Caki2 (cell line): ENCODE data around the gene SNRNP25. TPM values are rescaled to one million over a fixed set of nuclear protein-coding genes. Genes with fewer than 3 reads are reported as not detected.

ENCODE experiments used
- DNase-seq: peaks from one replicate; pipeline ENCODE4 v3.0.0-alpha.2; 2015; ENCODE audit warnings: low read depth
- in situ Hi-C: cut with HindIII; loops from 2 replicates; pipeline ENCODE4 v1.10.0; 2016; ENCODE audit warnings: low sequenced_read_pairs, low pct_unique_long_range_greater_than_20kb, mixed read lengths
- total RNA-seq: library from RNA; depleted of rRNA; stranded (reverse); fragments of >200 nt; shearing (Covaris generic); gene quantifications from 2 replicates; pipeline ENCODE4 v1.2.3, GENCODE V29; 2014; ENCODE audit warnings: low replicate concordance

SNRNP25 gene
- total RNA-seq, 1 experiment from 2014 or later = 83.6 TPM

DNA sequence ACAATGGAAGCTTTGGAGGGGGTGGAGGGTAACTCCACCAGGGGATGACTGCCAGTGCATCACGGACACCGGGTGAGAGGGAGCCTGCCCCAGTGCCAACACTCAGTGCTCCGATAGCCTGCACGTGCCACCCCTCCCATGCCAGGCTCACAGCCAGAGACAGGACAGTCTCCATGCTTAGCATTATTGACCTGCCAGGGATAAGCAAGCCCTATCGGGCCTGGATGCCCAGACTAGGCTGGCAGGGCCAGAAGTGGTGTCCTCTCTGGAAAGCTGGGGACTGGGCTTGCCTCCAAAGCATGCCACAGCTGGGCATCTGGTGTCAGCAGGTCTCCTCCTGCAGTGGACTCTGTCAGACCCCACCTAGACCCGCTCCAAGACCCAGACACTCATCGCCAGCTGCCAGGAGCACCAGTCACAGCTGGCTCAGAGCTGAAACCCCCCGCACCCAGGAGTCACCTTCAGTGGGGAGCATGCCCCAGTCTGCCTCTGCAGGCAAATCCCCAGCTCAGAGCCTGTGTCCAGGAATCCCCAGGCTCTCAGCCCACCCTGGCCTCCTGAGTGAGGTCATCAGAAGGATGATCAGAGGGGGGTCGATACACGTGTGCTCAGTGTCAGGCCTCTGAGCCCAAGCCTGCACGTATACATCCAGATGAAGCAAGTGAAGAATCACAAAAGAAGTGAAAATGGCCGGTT, 20.6 kb downstream of the SNRNP25 start:
- in situ Hi-C loops = no loop called here
- no peak for DNase-seq

DNA sequence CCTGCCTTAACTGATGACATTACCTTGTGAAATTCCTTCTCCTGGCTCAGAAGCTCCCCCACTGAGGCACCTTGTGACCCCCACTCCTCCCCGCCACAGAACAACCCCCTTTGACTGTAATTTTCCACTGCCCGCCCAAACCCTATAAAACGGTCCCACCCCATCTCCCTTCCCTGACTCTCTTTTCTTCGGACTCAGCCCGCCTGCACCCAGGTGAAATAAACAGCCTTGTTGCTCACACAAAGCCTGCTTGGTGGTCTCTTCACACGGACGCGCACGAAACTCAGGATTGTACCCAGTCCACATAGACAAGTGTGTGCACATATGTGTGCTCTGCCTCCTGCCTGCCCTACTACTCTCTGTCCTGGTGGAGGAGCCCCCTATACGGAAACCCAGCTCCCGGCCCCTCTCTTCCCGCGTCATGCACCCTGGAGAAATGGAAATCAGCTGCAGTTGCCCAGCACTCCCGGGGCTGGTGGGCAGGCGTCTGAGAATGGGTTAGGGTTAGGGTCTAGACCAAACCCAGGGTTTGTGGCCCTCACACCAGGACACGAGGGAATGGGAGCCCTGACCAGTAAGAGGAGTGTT, 21.2 kb downstream of the SNRNP25 start:
- in situ Hi-C loops = no loop called here
- DNase-seq = no peak

DNA sequence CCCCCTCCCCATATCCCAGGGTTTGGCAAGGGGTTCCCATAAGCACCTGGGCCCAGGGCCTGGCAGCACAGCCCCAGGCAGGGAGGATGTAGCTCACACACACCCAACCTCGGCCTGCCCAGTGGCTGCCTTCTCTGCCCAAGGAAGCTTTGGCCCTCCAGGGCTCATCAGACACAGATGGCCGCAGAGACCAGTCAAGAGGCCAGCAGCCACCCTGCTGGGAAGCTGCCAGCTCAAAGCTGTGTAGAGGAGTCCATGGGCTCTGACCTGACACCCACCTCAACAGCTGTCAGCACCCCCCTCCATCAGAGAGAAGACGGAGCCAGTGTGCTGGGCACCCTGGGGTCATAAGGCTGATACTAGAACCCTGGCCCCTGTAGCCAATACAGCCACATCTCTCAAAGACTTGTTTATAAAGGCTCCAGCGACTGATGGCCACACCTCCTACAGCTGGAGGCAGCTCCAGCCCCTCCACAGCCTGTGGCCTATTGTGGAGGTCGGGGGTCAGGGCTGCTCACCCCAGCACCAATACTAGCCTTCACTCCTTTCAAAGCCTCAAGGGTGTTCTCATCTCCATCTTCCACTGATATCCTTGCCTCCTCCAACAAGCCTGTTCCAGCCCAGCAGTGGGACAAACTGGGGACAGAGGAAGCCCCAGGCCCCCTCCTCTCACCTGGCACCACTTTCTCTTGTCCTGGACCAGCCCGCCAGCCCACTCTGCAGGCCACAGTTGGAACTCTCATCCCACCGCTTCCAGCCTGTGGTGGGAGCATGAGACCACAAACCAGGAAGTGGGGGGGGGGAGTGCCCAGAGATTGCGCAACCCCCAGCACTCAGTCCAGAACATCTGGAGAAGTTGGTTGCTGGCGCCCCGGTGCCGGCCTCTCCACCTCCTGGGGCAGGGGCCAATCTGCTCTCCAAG, 22.2 kb downstream of the SNRNP25 start:
- peak; percentile 35 for DNase-seq
- in situ Hi-C loops = no loop called here

DNA sequence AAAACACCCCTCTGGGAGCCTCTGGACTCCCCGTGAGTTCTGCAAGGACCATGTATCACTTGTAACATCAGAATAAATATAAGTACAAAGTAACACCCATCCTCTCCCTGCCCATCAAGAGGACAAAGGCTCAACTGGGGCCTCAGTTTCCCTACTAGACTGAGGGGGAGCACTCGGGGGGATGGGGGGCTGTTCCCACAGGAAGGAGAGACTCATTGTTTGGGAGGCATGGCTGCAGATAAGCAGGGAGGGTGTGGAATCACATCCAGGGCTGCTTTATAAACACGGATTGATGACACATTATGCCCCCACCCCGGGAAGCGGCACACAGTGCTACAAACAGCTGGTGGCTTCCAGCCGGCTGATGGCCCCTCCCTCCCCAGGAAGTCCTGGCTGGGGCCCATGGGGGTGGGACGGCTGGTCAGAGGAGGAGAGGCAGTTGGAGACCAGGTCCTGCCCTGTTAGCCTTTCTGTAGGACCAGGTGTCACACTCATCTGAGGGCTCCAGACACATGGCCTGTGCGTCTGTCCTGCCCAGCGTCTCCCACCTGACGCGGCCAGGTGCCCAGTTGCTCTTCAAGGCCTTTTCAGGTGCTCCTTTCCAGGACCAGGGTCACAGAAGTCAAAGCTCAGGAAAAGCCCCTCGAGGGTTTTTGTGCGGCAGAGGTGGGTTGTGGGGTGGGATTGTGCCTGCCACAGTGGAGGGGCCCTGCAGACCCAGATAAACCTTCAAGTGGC, 23.1 kb downstream of the SNRNP25 start:
- in situ Hi-C loops = no loop called here
- peak; percentile 75 for DNase-seq

DNA sequence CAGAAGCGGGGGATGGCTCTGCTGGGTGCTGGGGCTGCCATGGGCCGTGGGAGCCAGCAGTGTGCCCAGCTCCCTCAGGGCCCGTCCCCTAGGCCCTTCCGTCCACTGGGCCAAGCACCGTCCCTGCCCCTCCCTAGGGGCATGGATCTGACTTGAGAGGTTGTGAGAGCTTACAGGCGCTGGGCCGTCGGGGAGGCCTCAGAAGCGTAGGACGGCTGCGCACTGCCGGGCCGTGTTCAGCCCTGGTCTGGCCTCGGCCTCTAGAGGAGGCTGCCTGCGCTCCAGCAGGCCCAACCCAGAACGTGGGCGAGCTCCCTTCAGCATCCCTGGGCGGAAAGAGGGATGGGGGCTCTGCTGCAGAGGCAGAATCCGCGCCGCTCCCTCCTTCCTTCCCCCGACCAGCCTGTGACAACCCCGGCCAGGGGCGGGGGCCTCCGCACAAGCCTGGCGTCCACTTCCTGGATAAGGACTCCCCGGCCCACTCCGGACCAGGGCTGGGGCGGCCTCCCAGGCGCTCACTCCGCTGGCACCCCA, 23.7 kb downstream of the SNRNP25 start:
- in situ Hi-C loops = no loop called here
- peak; percentile 75 for DNase-seq

DNA sequence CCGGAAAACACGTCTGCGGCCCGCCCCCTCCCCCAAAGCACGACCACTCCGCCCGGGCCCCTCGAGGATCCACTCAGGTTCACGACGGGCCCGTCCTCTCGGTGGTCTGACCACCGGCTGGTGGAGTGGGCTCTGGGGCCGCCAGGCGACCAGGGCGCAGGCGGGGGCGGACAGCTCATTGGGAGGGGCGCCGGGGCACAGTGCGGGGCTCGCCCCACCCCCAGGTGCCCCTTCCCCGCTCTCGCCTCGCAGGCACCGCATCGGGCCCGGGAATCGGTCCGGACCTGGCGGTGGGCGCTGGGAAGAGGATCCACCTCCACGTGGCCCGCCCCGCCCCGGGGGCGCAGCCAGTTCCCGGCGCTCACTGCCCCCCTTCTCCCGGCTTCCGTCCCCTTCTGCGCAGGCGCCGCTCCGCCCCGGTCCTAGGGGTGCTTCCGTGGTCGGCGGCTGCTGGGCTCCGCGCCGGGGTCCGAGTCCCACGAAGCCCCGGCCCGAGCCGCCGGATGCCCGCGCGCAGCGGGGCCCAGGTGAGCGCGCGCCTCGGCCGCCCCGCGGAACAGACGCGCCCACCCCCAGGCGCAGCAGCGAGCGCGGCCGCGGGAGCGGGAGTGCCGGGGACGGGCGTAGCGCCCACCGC, 24.3 kb downstream of the SNRNP25 start, which contains the start of gene MPG:
Gene MPG, plus strand, starts transcription at position 419 of the 637 bp plus-strand sequence. Its CDS starts 85 bp downstream, at position 504.
- in situ Hi-C loops = no loop called here
- peak; percentile 72 for DNase-seq

DNA sequence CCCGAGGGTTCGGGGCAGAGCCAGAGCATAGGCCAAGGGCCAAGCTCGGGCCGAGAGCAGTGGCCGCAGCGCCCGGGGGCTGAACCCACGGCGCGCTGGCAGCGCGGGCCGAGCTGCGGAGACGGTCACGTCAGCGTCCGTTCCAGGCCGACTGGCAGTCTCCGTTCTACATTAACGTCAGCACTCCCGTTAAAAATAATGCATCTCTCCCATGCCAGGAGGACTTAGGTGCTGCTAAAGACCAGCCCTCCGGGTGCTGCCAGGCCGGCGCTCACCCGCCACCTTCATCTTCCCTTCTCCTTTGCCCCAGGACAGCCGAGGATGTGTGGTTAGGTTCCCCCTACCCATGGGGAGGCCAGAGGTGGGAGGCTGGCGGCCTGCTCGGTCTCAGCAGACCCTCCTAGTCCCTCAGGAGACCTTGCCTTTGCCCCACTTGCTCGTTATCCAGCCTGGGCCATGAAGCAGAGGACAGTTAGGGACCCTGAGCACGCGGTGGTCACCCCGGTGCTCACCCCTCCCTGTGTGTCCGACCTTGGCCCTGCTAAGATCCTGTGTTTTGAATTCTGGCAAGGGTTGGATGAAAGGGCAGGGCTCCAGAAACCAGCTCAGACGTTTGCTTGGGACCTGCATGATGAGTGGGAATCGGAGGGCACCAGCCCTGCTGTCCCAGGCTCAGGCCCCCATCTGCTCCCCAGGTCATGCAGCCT, 25.0 kb downstream of the SNRNP25 start:
- DNase-seq = no peak
- in situ Hi-C loops = no loop called here

DNA sequence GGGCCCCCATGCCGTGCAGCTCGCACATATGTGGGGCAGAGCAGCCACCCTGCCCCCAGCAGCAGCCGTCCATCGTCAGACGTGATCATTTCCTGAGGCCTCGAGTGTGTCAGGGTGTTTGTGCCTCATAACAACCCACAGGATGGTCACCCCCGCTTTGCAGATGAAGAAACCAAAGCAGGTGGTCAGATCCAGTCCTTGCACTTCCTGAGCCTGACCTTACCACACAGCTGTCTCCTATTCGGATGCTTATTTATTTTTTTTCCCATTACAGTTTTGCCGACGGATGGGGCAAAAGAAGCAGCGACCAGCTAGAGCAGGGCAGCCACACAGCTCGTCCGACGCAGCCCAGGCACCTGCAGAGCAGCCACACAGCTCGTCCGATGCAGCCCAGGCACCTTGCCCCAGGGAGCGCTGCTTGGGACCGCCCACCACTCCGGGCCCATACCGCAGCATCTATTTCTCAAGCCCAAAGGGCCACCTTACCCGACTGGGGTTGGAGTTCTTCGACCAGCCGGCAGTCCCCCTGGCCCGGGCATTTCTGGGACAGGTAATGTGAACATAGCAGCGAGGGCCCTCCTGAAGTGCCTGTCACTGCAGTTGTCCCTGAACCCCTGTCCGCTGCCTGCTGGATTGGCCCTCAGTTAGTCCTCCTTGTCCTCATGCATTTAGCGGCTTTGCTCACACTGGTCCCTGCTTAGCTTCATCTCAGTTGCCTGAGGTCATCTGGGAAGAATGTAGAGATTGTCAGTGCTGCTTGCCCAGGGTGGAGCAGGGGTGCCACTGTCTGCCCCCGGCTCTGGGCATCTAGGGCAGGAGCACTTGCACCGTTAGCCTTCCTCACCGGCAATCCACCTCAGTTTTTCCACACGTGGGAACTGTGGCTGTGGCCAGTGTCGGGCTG, 25.8 kb downstream of the SNRNP25 start:
- in situ Hi-C loops = no loop called here
- no peak for DNase-seq

DNA sequence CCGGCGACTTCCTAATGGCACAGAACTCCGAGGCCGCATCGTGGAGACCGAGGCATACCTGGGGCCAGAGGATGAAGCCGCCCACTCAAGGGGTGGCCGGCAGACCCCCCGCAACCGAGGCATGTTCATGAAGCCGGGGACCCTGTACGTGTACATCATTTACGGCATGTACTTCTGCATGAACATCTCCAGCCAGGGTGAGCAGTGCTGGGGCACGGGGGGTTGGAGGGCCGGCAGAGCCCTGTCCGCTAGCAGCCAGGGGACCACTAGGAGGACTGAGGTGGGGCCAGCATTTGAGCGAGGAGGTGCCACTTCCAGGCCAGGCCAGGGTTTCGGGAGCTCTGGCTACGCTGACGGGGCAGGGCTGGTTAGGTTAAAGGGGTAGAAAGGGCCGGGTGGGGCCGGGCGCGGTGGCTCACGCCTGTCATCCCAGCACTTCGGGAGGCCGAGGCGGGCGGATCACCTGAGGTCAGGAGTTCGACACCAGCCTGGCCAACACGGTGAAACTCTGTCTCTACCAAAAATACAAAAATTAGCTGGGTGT, 29.5 kb downstream of the SNRNP25 start:
- in situ Hi-C loops = no loop called here
- DNase-seq = no peak

DNA sequence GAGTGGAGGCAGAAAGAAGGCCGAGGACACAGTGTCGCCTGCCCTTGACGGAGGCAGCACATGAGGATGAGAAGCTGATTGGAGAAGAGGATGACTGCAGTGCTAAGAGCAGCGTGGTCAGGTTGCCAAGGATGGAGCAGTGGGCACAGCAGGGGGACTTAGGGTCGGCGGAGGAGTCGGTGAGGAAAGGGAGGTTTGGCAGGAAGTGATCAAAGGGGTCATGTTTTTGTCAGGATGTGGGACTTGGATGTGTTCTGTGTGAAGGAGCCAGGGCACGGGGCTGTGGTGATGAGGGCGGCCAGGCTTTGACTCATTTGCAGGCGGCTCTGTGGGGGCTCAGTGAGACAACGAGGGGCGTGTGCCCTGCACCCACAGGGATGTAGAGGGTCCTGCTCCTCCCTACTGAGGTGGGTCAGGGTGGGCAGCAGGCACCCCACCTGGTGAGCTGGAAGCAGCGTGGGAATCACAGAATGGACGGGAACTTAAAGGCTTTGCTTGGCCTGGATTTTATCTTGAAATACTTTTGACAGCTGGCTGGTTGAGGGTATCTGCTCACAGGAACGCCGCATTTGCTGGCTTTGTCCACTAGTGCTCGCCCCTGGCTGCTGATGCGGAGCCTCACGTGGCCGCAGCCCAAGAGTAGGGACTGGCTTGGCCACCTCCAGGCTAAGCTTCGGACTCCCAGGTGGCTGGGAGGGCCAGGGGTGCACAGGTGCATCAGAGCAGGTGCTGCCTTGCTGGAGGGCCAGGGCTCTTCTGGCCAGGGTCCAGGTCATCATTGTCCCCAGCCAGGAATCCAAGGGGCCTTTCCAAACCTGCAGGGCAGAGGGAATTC, 30.4 kb downstream of the SNRNP25 start:
- no peak for DNase-seq
- in situ Hi-C loops = no loop called here

DNA sequence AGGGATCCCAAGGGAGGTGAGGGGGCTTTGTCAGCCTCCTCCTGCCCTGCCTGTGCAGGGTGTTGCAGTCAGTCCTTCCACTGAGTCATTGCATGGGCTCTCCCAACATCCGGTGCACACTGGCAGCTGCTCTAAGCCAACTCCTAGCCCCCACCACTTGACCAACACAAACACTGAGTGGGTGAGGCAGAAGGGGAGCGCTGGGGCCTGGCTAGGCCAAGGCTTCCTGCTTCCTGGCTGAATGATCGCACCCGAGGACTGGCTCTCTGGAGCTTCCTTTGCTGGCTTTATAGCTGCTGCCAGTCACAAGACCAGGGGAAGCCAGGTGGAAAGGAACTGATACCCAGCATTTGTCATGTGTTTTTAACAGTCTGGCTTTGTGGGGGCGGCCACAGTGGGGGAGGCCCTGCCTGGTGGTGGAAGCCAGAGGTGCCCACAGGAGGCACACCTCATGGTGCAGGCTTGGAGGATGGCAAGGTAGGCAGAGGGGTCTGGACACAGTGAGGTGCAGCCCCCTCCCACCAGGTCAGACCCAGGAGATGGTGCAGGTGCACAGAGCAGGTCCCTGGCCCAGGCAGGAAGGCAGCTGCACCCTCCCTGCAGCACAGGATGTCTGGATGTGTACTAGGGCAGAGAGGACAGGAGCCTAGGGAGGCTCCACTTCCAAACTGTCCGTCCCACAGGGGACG, 31.2 kb downstream of the SNRNP25 start:
- DNase-seq = peak; percentile 96
- in situ Hi-C loops = no loop called here

DNA sequence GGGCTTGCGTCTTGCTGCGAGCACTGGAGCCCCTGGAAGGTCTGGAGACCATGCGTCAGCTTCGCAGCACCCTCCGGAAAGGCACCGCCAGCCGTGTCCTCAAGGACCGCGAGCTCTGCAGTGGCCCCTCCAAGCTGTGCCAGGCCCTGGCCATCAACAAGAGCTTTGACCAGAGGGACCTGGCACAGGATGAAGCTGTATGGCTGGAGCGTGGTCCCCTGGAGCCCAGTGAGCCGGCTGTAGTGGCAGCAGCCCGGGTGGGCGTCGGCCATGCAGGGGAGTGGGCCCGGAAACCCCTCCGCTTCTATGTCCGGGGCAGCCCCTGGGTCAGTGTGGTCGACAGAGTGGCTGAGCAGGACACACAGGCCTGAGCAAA, 31.8 kb downstream of the SNRNP25 start:
- in situ Hi-C loops = no loop called here
- DNase-seq = no peak

DNA sequence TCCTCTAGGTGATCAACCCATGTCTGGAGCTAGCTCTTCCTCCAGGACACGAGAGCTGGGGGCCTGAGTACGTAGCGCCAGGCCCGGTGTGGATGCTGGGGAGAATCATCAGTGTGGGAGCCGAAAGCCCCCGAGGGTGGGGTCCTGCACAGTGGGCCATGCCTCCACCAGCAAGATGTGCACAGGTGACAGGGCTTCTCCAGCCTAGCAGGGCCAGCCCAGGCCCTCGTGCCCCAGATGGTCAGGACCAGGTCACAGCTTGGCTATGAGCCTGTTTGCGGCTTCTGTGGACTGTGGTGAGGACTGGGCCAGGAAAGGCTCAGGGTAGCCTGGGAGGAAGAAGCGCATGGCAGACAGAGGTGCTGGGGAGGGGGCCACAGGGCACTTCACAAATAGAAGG, 32.2 kb downstream of the SNRNP25 start:
- in situ Hi-C loops = no loop called here

DNA sequence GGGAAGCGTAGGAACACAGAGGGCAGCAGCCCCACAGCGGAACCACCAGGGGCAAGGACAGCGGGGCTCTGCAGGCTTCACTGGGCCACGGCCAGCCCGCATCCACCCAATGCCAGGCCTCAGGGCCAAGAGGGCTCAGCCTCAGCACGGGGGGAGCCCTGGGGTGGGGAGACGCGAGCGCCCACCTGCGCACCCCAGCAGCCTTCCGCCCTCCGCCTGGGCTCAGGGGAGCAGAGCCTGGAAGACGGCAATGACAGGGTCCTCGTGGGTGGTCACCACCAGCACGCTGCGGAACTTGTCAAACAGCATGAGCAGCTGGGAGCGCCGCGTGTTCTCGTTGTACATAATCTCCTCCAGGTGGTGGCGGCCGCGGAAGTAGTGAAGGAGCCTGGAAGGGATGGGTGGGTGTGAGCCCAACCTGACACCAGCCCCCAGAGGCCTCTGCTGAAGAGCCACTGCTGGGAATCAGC, 32.9 kb downstream of the SNRNP25 start:
- DNase-seq = no peak
- in situ Hi-C loops = no loop called here

More for the DNA sequence above, 32.2 kb downstream of the SNRNP25 start:
- no peak for DNase-seq

DNA sequence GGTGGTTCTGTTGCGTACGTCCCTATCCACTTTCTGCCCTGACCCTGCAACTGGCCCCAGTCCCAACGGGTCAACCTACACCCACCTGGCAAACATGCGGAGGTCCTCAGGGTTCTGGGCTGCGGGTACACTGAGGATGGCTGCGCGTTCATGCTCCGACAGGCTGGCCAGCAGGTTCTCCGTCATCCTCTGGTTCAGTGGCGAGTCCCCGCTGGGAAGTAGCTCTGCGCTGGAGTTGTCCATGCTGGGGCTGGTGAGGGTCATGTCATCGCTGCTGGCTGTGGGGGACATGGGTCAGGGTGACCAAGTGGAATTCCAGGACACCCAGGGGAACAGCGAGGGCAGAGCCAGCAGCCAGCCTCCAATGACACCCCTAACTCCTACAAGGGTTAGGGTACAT, 35.0 kb downstream of the SNRNP25 start:
- DNase-seq = no peak
- in situ Hi-C loops = no loop called here
